Endothelial cell of hepatic sinusoid (primary cell): ENCODE data around the gene IL16.

Experiments
- in situ Hi-C: cut with HindIII; loops from 2 replicates; pipeline ENCODE4 v1.10.0; 2017; ENCODE audit warnings: low sequenced_read_pairs

IL16 gene

DNA sequence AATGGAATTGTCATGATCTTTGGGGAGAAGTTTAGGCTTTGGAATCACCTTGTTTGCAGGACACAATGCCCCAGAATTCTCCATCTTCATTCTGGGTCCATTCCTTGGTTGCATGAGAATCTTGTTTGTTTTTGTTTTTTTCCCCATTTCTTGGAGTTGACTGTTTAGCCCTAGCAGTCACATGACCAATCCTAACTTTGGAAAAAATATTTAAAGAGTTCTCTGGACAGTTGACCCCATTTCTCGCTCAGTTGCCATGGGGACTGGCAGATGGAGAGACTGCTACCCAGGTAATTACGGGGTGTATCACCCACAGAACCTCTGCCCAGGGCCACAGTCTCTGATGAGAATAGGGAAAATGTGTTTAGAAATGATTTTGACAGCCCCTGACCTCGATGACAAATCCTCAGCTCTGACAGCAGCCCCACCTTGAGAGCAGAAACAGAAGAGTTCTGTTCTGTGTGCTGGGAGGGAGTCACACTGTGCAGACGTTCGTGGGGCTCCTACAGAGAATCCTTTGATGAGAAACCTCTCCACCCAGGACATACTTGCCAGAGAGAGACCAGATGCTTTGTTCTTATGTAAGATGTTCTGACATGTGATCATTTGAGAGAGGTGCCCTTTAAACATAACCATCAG, 57.7 kb downstream of the IL16 start:
- in situ Hi-C loops = no loop called here

DNA sequence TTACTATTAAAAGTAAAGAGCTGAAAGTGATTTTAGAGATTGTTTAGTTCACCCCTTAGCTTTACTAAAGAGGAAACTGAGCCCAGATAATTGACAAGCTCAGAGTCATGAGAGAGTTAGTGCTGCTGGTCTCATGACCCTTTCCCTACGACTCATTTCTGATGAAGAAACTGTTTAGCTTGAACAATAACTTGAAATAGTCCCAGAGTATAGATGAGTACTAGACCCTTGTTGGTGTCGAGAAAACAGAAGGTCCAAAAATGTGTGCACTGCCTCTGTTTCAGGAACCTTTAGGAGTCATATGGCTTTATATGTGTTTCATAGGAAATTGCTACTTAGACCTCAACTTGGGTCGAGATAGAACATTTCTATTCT, 58.2 kb downstream of the IL16 start:
- in situ Hi-C loops = no loop called here

- in situ Hi-C loops = no loop called here
These were observed 58.8 kb downstream of the IL16 start for GRCh38 chr15:81255315-81255957.

DNA sequence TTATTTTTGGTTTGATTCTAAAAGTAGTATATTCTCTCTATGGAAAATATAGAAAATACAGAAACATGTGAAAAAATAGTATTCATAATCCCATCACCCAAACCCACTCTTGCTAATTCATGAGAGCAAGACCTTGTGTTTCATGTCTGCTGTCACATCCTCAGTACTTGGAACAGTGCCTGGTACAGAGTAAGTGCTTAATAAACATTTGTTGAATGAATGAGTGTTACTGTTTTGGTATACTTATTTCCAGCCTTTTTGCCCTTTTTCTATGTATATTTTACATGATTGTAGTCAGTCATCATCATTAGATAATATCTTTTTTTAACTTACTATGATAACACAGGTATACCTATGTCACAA, 59.3 kb downstream of the IL16 start:
- in situ Hi-C loops = no loop called here

GRCh38 chr15:81256916-81257315, 60.2 kb downstream of the IL16 start:
- in situ Hi-C loops = no loop called here

- in situ Hi-C loops = no loop called here
These were observed 60.8 kb downstream of the IL16 start for GRCh38 chr15:81257435-81257834.

DNA sequence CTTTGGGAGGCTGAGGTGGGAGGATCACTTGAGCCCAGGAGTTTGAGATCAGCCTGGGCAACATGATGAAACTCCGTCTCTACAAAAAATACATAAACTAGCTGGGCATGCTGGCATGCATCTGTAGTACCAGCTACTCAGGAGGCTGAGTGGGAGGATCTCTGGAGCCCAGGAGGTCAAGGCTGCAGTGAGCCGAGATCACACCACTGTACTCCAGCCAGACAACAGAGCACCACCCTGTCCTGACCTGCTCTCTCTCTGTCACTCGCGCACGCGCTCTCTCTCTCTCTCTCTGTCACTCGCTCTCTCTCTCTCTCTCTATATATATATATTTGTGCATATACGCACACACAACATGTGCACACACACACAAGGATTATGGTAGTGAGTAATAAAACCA, 61.8 kb downstream of the IL16 start:
- in situ Hi-C loops = no loop called here

DNA sequence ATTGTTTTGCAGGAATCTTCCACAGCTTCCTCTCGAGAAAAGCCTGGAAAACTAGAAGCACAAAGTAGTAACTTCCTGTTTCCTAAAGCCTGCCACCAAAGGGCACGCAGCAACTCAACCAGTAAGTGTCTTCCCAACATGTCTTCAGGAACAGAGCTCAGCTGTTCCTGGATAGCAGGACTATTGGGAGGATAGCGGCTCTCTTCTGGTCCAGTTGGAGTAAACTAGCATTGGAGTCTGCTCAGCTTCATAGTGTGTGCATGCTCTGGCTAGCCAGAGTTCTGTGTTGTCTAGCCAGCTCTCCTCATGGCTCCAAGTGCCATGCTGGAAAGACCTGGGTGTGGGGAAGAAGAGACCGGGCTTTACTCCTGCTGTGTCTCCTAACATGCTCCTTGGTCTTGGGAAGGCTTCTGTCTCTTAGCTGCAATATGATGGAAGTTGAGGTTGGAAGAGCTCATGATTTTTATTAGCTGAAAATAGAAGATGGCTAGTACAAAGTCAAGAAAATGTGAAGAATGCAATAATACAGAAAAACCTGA, 63.1 kb downstream of the IL16 start:
- in situ Hi-C loops = loop anchor here (5.0 kb wide), 1 partner anchor 83 kb away; no protein-coding TSS in a partner anchor

GRCh38 chr15:81261172-81261811, 64.6 kb downstream of the IL16 start:
- in situ Hi-C loops = loop anchor here (5.0 kb wide), 1 partner anchor 84 kb away; no protein-coding TSS in a partner anchor

DNA sequence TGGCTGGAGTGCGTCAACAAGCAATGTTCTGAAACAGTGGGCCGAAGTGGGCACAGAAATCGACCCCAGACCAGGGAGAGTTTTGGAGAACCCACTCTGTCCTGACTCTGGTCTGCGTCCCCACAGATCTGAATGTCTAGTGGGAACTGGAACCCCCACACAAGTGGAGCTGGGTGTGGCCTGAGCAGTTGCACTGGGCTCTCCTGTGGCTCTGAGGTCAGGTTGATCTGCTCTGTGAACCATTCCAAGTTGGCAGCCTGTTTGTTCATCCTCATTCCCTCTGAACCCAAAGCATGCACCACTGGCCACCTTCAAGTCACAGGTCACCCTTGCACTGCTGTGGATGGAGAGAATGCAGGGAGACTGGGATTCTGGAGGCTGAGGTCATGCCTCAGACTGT, 66.8 kb downstream of the IL16 start:
- in situ Hi-C loops = loop anchor here (5.0 kb wide), 1 partner anchor 86 kb away; no protein-coding TSS in a partner anchor

DNA sequence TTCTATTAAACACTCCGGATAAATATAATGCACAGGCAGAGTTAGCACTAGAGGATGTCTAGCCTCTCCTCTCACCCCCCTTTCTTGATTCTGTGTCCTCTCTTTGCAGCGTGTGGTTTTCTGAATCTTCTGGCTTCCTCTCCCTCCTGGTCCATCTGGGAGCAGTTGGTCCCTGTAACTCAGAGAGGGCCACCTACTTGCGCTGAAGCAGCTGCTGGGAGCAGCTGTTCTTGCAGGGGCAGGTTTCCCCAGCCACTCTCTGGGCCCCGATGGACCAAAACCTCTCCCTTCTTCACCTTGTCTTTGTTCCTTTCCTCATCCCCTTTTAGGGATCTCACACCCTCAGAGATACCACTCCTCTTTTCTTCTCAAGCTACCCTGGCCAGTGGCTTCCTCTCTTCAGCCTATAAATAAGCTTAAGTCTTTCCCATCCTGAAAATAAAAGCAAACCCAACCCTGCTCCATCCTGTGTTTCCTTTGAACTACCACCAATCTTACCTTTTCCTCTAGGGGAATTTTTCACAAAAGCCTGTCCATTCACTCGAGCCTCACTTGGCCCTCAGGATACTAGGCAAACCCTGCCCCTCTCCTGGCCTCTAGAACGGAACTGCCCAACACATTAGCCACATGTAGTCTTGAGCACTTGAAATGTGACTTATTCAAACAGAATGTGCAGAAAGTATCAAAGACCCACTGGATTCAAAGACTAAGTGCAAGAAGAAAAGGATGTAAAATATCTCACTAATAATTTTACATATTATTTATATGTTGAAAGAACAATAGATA, 67.6 kb downstream of the IL16 start:
- in situ Hi-C loops = loop anchor here (5.0 kb wide), 1 partner anchor 87 kb away; no protein-coding TSS in a partner anchor

DNA sequence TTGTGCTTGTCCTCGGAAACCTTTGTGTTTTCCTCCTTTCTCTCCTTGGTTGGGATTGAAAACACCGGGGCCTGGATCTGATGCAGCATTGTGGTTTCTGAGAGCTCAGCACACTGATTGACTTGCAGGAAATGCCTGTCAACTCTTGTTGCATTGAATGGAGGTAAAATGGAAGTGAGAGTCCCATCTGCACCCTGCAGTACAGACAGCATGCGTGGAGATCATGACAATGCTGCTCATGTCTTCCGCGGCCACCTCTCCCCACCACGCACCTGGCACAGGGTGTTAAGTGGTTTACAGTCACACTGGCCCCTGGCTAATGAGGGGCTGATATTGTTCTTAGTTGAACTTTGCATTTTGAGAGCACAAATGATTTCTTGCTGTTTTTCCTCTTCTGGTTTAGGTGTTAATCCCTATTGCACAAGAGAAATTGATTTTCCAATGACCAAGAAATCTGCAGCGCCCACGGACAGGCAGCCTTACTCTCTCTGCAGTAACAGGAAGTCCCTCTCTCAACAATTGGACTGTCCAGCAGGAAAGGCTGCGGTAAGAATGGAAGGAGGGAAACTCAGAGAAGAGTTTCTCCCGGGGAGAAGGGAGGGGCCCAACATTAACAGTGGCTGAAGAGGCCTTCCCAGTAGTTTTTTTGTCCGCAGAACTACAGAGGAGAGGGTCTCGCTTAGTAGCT, 68.7 kb downstream of the IL16 start:
- in situ Hi-C loops = no loop called here

- in situ Hi-C loops = no loop called here
These were observed 69.5 kb downstream of the IL16 start for GRCh38 chr15:81265944-81266775.

GRCh38 chr15:81268340-81268739, 71.7 kb downstream of the IL16 start:
- in situ Hi-C loops = no loop called here

DNA sequence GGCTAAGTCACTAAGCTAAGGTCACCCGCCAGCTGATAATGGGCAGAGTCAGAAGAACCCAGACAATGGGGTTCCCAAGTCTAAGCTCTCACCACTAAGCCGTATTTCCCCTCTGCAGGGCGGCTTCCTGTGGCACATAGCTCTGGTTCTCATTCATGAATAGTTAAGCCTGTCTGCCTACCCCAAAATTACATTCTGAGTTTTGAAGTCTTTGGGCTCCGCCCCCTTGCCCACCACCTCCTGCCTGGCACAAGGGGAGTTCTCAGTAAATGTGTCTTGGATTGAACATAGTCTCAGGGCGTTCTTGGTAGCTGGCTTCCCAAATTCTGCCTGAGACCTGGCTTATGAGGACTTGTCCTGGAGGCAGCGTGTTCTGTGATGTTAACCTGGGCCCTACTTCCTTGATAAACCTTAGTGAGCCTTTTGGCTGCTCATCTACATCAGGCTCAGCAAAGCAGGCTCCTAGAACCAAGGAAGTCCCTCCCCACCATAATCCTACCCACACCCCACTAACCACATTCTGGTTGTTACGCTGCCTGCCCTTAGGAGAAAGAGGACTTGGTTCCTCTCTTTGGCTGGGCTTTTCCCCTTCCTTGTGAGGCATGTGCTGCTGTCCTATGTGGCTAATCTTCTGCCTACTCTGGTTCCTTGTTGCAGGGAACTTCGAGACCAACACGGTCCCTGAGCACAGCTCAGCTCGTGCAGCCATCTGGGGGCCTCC, 72.4 kb downstream of the IL16 start:
- in situ Hi-C loops = no loop called here

DNA sequence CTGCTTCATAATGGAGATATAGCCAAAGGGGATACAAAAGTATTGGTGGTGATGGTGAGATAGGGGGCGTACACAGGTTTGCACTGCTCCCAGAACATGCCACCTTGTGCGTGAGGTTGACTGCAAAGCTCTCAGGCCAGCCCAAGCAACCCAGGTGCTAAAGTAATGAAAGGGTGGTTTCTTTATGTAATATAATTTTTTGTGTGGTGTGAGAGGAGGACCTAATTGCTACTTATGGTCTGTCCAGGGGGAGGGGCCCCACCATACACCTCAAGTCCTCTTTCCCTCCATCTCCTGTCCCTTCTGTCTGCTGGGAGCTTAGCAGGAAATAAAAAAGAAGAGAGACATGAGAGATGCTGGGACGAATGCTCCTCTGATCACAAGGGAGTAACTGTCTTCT, 73.5 kb downstream of the IL16 start:
- in situ Hi-C loops = no loop called here

DNA sequence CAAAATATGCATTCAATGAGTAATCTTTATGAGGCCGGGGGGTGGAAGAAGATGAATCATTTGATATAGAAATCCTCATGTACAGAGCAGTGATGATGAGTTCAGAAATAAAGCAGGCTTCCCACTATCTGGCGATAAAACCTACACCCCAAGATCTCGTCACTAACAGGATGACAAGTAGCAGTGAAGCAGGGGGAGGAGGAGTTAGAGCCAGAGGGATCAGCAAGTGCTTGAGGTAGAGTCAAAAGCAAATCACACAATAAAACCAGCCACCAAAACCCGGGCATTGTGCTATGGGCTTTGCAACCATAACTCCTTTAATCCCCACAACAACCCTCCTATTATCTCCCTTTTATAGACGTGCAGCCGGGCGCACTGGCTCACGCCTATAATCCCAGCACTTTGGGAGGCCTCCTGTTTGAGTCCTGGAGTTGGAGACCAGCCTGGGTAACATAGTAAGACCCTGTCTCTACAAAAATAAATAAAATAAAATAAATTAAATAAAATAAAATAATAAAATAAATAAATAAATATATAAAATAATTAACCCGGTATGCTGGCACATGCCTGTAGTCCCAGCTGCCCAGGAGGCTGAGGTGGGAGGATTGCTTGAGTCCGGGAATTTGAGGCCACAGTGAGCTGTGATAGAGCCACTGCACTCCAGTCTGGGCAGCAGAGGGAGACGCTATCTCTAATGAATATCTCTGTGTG, 74.3 kb downstream of the IL16 start:
- in situ Hi-C loops = no loop called here
